Neural crest cell (in vitro differentiated cells): Measurements from ENCODE around the gene PADI4. TPM values are rescaled to one million over a fixed set of nuclear protein-coding genes. Genes with fewer than 3 reads are reported as not detected.

Experiments
- DNase-seq: peaks from one replicate; pipeline ENCODE4 v3.0.0; 2021; ENCODE audit warnings: low read depth, mixed read lengths, low spot score
- H3K27ac Mint-ChIP-seq: one replicate; pipeline ENCODE4 v1.8.0; 2021; ENCODE audit warnings: mild to moderate bottlenecking, mixed read lengths; ENCODE audit not compliant: unreplicated experiment
- H3K27me3 Mint-ChIP-seq: 2 replicates; pipeline ENCODE4 v1.8.0; 2021; ENCODE audit warnings: low read depth, mild to moderate bottlenecking, mixed read lengths
- H3K36me3 Mint-ChIP-seq: 2 replicates; pipeline ENCODE4 v1.8.0; 2021; ENCODE audit warnings: low read depth, mild to moderate bottlenecking, mixed read lengths
- H3K4me1 Mint-ChIP-seq: 2 replicates; pipeline ENCODE4 v1.8.0; 2021; ENCODE audit warnings: mixed read lengths
- H3K4me3 Mint-ChIP-seq: one replicate; pipeline ENCODE4 v1.8.0; 2021; ENCODE audit warnings: mild to moderate bottlenecking, mixed read lengths
- H3K9me3 Mint-ChIP-seq: 2 replicates; pipeline ENCODE4 v1.8.0; 2021; ENCODE audit warnings: mixed read lengths
- CTCF ChIP-seq: fragments of 200-600 bp; sonication (generic); conservative IDR thresholded peaks from 2 replicates; pipeline ENCODE4 v1.5.0; 2021; ENCODE audit warnings: antibody characterized with exemption, mild to moderate bottlenecking
- total RNA-seq: library from RNA; stranded (reverse); gene quantifications from 2 replicates; pipeline ENCODE4 v1.2.1, GENCODE V29; 2021

Gene PADI4
- total RNA-seq, 1 donor from 2014 or later = not detected

DNA sequence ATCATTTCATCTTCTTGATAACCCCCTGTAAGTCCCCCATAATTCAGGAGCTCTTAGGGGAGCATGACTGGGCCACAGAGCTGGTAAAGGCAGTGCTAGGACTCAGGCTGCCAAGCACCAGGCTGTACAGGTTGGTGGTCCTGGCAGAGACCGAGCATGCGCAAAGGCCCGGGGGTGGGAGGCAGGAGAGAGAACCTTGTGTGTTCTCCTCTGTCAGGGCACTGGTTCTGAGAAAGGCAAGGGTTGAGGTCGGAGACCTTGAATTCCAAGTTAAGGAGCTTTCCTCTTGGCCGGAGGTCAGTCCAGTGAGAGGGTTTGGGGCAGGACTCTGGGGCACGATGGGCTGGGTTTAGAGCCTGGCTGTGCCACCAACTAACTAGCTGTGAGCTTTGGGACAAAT is 35.9 kb upstream of the PADI4 start:
- no peak for TF ChIP-seq CTCF
- Mint-ChIP-seq H3K27ac (no peak overlapping the region), H3K27me3 (peaks cover 7% of the 10 kb centered on the region), H3K4me1 (no peaks in the 10 kb centered on the region), H3K4me3 (no peak overlapping the region), H3K9me3 (no peaks in the 10 kb centered on the region), H3K36me3 (no peaks in the 10 kb centered on the region)
- no peak for DNase-seq

- TF ChIP-seq CTCF = no peak
- no peak for DNase-seq
- Mint-ChIP-seq H3K27ac (no peak overlapping the region), H3K4me1 (no peaks in the 10 kb centered on the region), H3K4me3 (no peak overlapping the region), H3K36me3 (no peaks in the 10 kb centered on the region), H3K9me3 (no peaks in the 10 kb centered on the region), H3K27me3 (peaks cover 7% of the 10 kb centered on the region)
These were observed 35.4 kb upstream of the PADI4 start for GRCh38 chr1:17272646-17273045.

DNA sequence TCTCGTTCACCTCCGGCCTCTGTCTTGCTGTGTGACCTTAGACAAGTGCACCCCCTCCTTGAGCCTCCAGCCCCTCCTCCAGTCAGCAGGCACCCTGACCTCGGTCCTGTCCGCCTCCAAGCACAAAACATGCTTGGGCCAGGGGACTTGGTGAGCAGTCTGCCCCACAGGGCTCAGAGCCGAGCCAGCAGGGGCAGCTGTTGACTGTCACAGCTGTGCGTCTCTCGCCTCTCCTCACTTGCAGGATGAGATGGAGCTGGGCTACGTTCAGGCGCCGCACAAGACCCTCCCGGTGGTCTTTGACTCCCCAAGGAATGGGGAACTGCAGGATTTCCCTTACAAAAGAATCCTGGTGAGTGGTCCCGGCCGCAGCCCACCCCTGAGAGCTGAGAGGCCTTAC is 34.9 kb upstream of the PADI4 start:
- H3K4me1 Mint-ChIP-seq = no peaks in the 10 kb centered on the region
- H3K27ac Mint-ChIP-seq = no peak overlapping the region
- no peak for DNase-seq
- H3K27me3 Mint-ChIP-seq = peaks cover 7% of the 10 kb centered on the region
- H3K4me3 Mint-ChIP-seq = no peak overlapping the region
- no peaks in the 10 kb centered on the region for H3K9me3 Mint-ChIP-seq
- no peaks in the 10 kb centered on the region for H3K36me3 Mint-ChIP-seq
- TF ChIP-seq CTCF = no peak

DNA sequence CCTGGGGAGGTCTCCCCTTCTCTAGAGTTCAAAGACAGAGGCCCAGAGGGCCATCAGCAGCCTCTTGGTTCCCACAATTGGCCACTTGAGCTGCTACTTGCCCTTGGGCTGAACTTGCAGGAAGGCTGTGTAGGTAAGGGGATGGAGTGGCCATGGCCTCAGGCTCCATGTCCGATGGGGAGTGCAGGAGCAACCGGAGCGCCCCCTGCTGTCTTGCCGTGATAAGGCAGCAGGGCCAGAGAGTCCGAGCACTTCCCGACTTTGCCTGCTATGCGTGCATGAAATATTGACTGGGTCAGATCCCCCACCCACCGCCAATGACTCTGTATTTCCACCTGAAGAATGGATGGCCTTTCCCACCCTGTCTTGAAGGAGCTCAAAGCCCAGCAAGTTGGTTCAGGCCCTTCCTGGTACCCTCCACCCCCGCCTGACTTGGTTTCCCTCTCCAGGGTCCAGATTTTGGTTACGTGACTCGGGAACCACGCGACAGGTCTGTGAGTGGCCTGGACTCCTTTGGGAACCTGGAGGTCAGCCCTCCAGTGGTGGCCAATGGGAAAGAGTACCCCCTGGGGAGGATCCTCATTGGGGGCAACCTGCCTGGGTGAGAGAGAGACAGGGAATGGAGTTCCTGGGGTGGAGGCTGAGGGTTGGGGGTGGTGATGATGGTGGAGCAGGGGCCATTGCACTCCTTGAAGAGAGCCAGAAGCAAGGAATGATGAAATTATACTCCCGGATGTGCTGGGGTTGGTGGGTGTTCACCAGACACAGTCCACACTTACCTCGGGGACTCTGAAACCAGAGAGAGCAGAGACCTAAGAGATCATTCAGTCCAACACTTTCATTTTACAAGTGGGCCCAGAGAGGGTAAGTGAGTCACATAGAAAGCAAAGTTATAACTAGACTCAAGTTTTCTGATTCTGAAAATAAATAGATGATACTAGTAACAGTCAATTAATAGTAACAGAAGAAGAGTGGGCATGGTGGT is 33.5 kb upstream of the PADI4 start:
- no peak overlapping the region for H3K4me3 Mint-ChIP-seq
- peak; percentile 75 for DNase-seq
- peaks cover 8% of the 10 kb centered on the region for H3K4me1 Mint-ChIP-seq
- TF ChIP-seq CTCF = peak; percentile 72
- H3K27ac Mint-ChIP-seq = no peak overlapping the region
- H3K9me3 Mint-ChIP-seq = no peaks in the 10 kb centered on the region
- peaks cover 7% of the 10 kb centered on the region for H3K27me3 Mint-ChIP-seq
- no peaks in the 10 kb centered on the region for H3K36me3 Mint-ChIP-seq

GRCh38 chr1:17276568-17276967 is 31.4 kb upstream of the PADI4 start:
- peaks cover 7% of the 10 kb centered on the region for H3K27me3 Mint-ChIP-seq
- no peaks in the 10 kb centered on the region for H3K9me3 Mint-ChIP-seq
- H3K4me3 Mint-ChIP-seq = no peak overlapping the region
- DNase-seq = no peak
- peaks cover 8% of the 10 kb centered on the region for H3K4me1 Mint-ChIP-seq
- H3K36me3 Mint-ChIP-seq = no peaks in the 10 kb centered on the region
- H3K27ac Mint-ChIP-seq = no peak overlapping the region
- no peak for TF ChIP-seq CTCF
